GM13977 (cell line): ENCODE data around the gene TMC1.
"Not testable (repeated sequence)": the region's sequence is repeated elsewhere in the genome, so short reads cannot be mapped to it uniquely, and the experiment has no call there.

Experiments used
- DNase-seq: peaks from one replicate; pipeline ENCODE4 v3.0.0; 2012; ENCODE audit warnings: low spot score
- CTCF ChIP-seq: IDR thresholded peaks from 2 replicates; pipeline ENCODE4 v1.5.1; 2012; ENCODE audit warnings: mild to moderate bottlenecking, control low read depth; ENCODE audit not compliant: insufficient read depth; ENCODE audit errors: extremely low read depth, missing control alignments
- in situ Hi-C: fragments of 300-500 bp; cut with MboI; formaldehyde crosslinking; loops from one replicate; pipeline ENCODE4 v1.12.0; 2022; ENCODE audit warnings: low sequenced_read_pairs, low pct_unique_long_range_greater_than_20kb, mixed read lengths, inconsistent platforms; ENCODE audit not compliant: unreplicated experiment

The TMC1 gene

GRCh38 chr9:72855321-72855720 lies 333.9 kb downstream of the TMC1 start:
- DNase-seq: no peak
- TF ChIP-seq CTCF: no peak
- in situ Hi-C loops: loop anchor here (25.0 kb wide), 1 partner anchor 332 kb away; no protein-coding TSS in a partner anchor

- TF ChIP-seq CTCF: no peak
- in situ Hi-C loops: loop anchor here (25.0 kb wide), 1 partner anchor 331 kb away; no protein-coding TSS in a partner anchor
- no peak for DNase-seq
Measured at GRCh38 chr9:72855890-72856523, 334.6 kb downstream of the TMC1 start.

- peak; percentile 54 for TF ChIP-seq CTCF
- in situ Hi-C loops: loop anchor here (25.0 kb wide), 1 partner anchor 330 kb away; no protein-coding TSS in a partner anchor
- DNase-seq: peak; percentile 33
Measured at GRCh38 chr9:72856972-72857623, 335.7 kb downstream of the TMC1 start.

GRCh38 chr9:72857624-72857996 lies 336.2 kb downstream of the TMC1 start:
- TF ChIP-seq CTCF: no peak
- no peak for DNase-seq
- in situ Hi-C loops: loop anchor here (25.0 kb wide), 1 partner anchor 330 kb away; no protein-coding TSS in a partner anchor

GRCh38 chr9:72858089-72858912 lies 336.9 kb downstream of the TMC1 start:
- in situ Hi-C loops: loop anchor here (25.0 kb wide), 1 partner anchor 329 kb away; no protein-coding TSS in a partner anchor
- DNase-seq: no peak
- TF ChIP-seq CTCF: no peak

- in situ Hi-C loops: loop anchor here (25.0 kb wide), 1 partner anchor 325 kb away; no protein-coding TSS in a partner anchor
Measured at GRCh38 chr9:72862788-72863187, 341.4 kb downstream of the TMC1 start.

More at GRCh38 chr9:72862788-72863187, 341.4 kb downstream of the TMC1 start:
- DNase-seq: not testable (repeated sequence)
